Thyroid gland (tissue), 4 donors: ENCODE measurements around the gene ANKRD40CL.

Experiments
- CTCF ChIP-seq, 6 experiments: fragments of 200-600 bp in 3 of 6; fragments of 450-650 bp in 3 of 6; sonication (generic) in 3 of 6; IDR thresholded peaks; one replicate each; pipeline ENCODE4 v1.5.1; 2016 to 2019; ENCODE audit warnings: antibody characterized with exemption in 6 of 6, mild to moderate bottlenecking in 2 of 6, inconsistent platforms in 1 of 6, moderate library complexity in 1 of 6
- POLR2A ChIP-seq, 2 donors: fragments of 450-650 bp; IDR thresholded peaks; one replicate each; pipeline ENCODE4 v1.6.1; 2017; ENCODE audit warnings: antibody characterized with exemption in 2 of 2, mild to moderate bottlenecking in 2 of 2, moderate library complexity in 1 of 2

- TF ChIP-seq CTCF (IDR thresholded peaks at IDR 0.05) (no peak), POLR2A (IDR thresholded peaks at IDR 0.05) (no peak)
Measured at GRCh38 chr17:50815400-50815799, 48.1 kb upstream of the ANKRD40CL start.
